MCF 10A (cell line): ENCODE measurements around the gene AMPH. TPM values are rescaled to one million over a fixed set of nuclear protein-coding genes. Genes with fewer than 3 reads are reported as not detected.
A peak's percentile ranks its signal among the peaks of the same experiment; 100 is the strongest.

ENCODE experiments used
- BruUV-seq: library from RNA; stranded (reverse); fragments of 400-500 nt; replicated peaks from 2 replicates; lab custom pipeline; 2021; lab: Mats Ljungman, UMichigan
- CTCF ChIA-PET: fragments of 300-600 bp; sonication (Branson Sonifier 250); formaldehyde crosslinking; extraction: SDS; loops from one replicate; lab custom pipeline; 2021; ENCODE audit warnings: antibody characterized with exemption, inconsistent platforms; lab: Yijun Ruan, JAX
- POLR2A ChIA-PET: fragments of 300-600, 350-650 bp; sonication (Branson Sonifier 250); formaldehyde crosslinking; extraction: SDS; loops from one replicate; lab custom pipeline; 2020; ENCODE audit warnings: antibody characterized with exemption, inconsistent platforms; lab: Yijun Ruan, JAX
- DNase-seq: peaks from one replicate; pipeline ENCODE4 v3.0.0-alpha.2; 2018; ENCODE audit not compliant: unreplicated experiment
- H3K27ac Mint-ChIP-seq: one replicate; pipeline ENCODE4 v1.8.0; 2022; ENCODE audit warnings: mild to moderate bottlenecking, low read depth, mixed read lengths; ENCODE audit not compliant: unreplicated experiment
- H3K27me3 Mint-ChIP-seq: one replicate; pipeline ENCODE4 v1.8.0; 2022; ENCODE audit warnings: mixed read lengths; ENCODE audit not compliant: insufficient read depth, unreplicated experiment
- H3K36me3 Mint-ChIP-seq: one replicate; pipeline ENCODE4 v1.8.0; 2022; ENCODE audit warnings: mild to moderate bottlenecking, moderate library complexity, mixed read lengths; ENCODE audit not compliant: insufficient read depth, unreplicated experiment
- H3K4me1 Mint-ChIP-seq: one replicate; pipeline ENCODE4 v1.8.0; 2022; ENCODE audit warnings: mixed read lengths; ENCODE audit not compliant: insufficient read depth, unreplicated experiment
- H3K4me3 Mint-ChIP-seq: one replicate; pipeline ENCODE4 v1.8.0; 2022; ENCODE audit warnings: mild to moderate bottlenecking, moderate library complexity, mixed read lengths; ENCODE audit not compliant: unreplicated experiment
- H3K9me3 Mint-ChIP-seq: one replicate; pipeline ENCODE4 v1.8.0; 2022; ENCODE audit warnings: mixed read lengths; ENCODE audit not compliant: unreplicated experiment
- intact Hi-C: fragments of 100-400 bp; cut with micrococcal nuclease; formaldehyde crosslinking; loops from 2 replicates; pipeline ENCODE4 v1.14.1; 2022
- total RNA-seq: library from RNA; stranded (reverse); gene quantifications from 2 replicates; pipeline ENCODE4 v1.2.3, GENCODE V29; 2022
- TF ChIP-seq, protein P1 (sequence below): fragments of 200-600 bp; IDR thresholded peaks from one replicate; pipeline ENCODE4 v1.8.0; 2022; ENCODE audit warnings: antibody characterized with exemption, mild to moderate bottlenecking; ENCODE audit not compliant: unreplicated experiment

The AMPH gene
- total RNA-seq, 1 experiment from 2014 or later: 0.63 TPM

GRCh38 chr7:38481401-38481800, 149.8 kb downstream of the AMPH start:
- Mint-ChIP-seq H3K4me1 (no peaks in the 10 kb centered on the region), H3K4me3 (no peak overlapping the region), H3K27ac (no peak overlapping the region), H3K9me3 (no peaks in the 10 kb centered on the region), H3K36me3 (no peaks in the 10 kb centered on the region), H3K27me3 (peaks cover 14% of the 10 kb centered on the region)
- intact Hi-C loops: no loop called here
- no TSS peak for BruUV-seq
- TF ChIP-seq, protein P1, sequence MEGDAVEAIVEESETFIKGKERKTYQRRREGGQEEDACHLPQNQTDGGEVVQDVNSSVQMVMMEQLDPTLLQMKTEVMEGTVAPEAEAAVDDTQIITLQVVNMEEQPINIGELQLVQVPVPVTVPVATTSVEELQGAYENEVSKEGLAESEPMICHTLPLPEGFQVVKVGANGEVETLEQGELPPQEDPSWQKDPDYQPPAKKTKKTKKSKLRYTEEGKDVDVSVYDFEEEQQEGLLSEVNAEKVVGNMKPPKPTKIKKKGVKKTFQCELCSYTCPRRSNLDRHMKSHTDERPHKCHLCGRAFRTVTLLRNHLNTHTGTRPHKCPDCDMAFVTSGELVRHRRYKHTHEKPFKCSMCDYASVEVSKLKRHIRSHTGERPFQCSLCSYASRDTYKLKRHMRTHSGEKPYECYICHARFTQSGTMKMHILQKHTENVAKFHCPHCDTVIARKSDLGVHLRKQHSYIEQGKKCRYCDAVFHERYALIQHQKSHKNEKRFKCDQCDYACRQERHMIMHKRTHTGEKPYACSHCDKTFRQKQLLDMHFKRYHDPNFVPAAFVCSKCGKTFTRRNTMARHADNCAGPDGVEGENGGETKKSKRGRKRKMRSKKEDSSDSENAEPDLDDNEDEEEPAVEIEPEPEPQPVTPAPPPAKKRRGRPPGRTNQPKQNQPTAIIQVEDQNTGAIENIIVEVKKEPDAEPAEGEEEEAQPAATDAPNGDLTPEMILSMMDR: no peak
- ChIA-PET CTCF (interaction anchor here (0.5 to 0.6 kb wide), 2 partner anchors 75 to 433 kb away, joined by 3 read pairs; no protein-coding TSS in a partner anchor), POLR2A (no interaction called here)
- DNase-seq: no peak

- H3K9me3 Mint-ChIP-seq: no peaks in the 10 kb centered on the region
- H3K36me3 Mint-ChIP-seq: no peaks in the 10 kb centered on the region
- H3K4me1 Mint-ChIP-seq: no peaks in the 10 kb centered on the region
- H3K4me3 Mint-ChIP-seq: no peak overlapping the region
- BruUV-seq: no TSS peak
- no peaks in the 10 kb centered on the region for H3K27me3 Mint-ChIP-seq
- ChIA-PET CTCF (interaction anchor here (0.7 kb wide), 1 partner anchor 20 kb away, joined by 3 read pairs; no protein-coding TSS in a partner anchor), POLR2A (no interaction called here)
- intact Hi-C loops: no loop called here
- DNase-seq: peak; percentile 26
- TF ChIP-seq, protein P1: no peak
- H3K27ac Mint-ChIP-seq: no peak overlapping the region
Observed at GRCh38 chr7:38478404-38478803, 152.8 kb downstream of the AMPH start.

GRCh38 chr7:38477333-38477732, 153.8 kb downstream of the AMPH start:
- no peak for DNase-seq
- H3K27me3 Mint-ChIP-seq: no peaks in the 10 kb centered on the region
- no peak overlapping the region for H3K27ac Mint-ChIP-seq
- no peak overlapping the region for H3K4me3 Mint-ChIP-seq
- H3K9me3 Mint-ChIP-seq: no peaks in the 10 kb centered on the region
- POLR2A ChIA-PET: no interaction called here
- no TSS peak for BruUV-seq
- H3K4me1 Mint-ChIP-seq: no peaks in the 10 kb centered on the region
- H3K36me3 Mint-ChIP-seq: no peaks in the 10 kb centered on the region
- CTCF ChIA-PET: interaction anchor here (0.5 to 1.0 kb wide), 2 partner anchors 27 to 38 kb away, joined by 3 to 6 read pairs; no protein-coding TSS in a partner anchor
- TF ChIP-seq, protein P1: no peak
- intact Hi-C loops: no loop called here

DNA sequence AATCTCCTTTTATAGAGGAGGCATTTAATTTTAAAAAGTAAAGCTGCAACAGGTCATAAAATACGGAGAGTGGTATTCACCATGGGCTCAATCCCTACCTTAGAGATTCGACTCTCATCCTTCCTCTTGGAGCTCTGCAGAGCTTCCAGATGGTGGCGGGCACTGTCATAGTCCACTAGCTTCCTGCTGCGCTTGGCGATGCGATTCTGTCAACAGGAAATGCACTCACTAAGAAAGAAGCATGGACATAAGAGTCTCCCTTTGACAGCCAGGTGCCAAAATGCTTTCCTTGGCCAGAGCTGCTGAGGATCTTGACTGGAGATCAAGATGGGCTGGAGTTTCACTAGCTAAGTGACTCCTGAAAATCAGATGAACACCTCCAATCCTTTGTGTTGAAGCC, 154.4 kb downstream of the AMPH start:
- no peak overlapping the region for H3K4me3 Mint-ChIP-seq
- CTCF ChIA-PET: interaction anchor here (1.0 kb wide), 1 partner anchor 26 kb away, joined by 6 read pairs; no protein-coding TSS in a partner anchor
- TF ChIP-seq, protein P1: no peak

More for the DNA sequence above, 154.4 kb downstream of the AMPH start:
- intact Hi-C loops: no loop called here
- Mint-ChIP-seq H3K4me1 (no peaks in the 10 kb centered on the region), H3K27me3 (no peaks in the 10 kb centered on the region), H3K27ac (no peak overlapping the region), H3K9me3 (no peaks in the 10 kb centered on the region), H3K36me3 (no peaks in the 10 kb centered on the region)
- no TSS peak for BruUV-seq
- POLR2A ChIA-PET: no interaction called here
- DNase-seq: no peak
